ENCODE data around the gene KCNK3. TPM values are rescaled to one million over a fixed set of nuclear protein-coding genes. Genes with fewer than 3 reads are reported as not detected.

Gene KCNK3
- polyA plus RNA-seq, 1 of the 3 experiments (the other 2 are of a cell fraction) = 0.16 TPM

GRCh38 chr2:26718949-26719686 is 26.6 kb downstream of the KCNK3 start:
- H4K20me1 ChIP-seq (ENCODE audit: insufficient read depth) = no peaks in the 10 kb centered on the region
- ChIA-PET POLR2A (no interaction called here), CTCF (interaction anchor here (0.8 to 5.4 kb wide), 7 partner anchors 18 to 141 kb away, joined by 3 to 46 read pairs (median 7); no protein-coding TSS in a partner anchor)
- 88% methylated on average over 6 of the region's 6 CpGs for WGBS (ENCODE audit: low lambda C conversion rate)
- H3K79me2 ChIP-seq (ENCODE audit: insufficient read depth) = no peaks in the 10 kb centered on the region
- no peaks in the 10 kb centered on the region for H3K9me3 ChIP-seq
- no peaks in the 10 kb centered on the region for H3K9me2 ChIP-seq
- peaks cover 3% of the 10 kb centered on the region for H3F3A ChIP-seq (replicated peaks; ENCODE audit: insufficient read depth)
- no peak overlapping the region for H2AFZ ChIP-seq (ENCODE audit: low read depth)
- H3K9ac ChIP-seq = no peak overlapping the region
- DNase-seq = no peak
- no peak overlapping the region for H3K4me3 ChIP-seq (ENCODE audit: low read depth in 2 of 2, low read length in 1 of 2)
- no peak overlapping the region for H3K27ac ChIP-seq (ENCODE audit: low read depth in 2 of 2, low read length in 1 of 2)
- no peak overlapping the region for H3K4me2 ChIP-seq
- H3K36me3 ChIP-seq (replicated peaks in 1 of 2; ENCODE audit: control insufficient read depth in 1 of 2, insufficient read depth in 2 of 2, low read length in 1 of 2) = no peaks in the 10 kb centered on the region
- no peaks in the 10 kb centered on the region for H3K27me3 ChIP-seq (ENCODE audit: insufficient read depth)
- TF ChIP-seq RAD21 (IDR thresholded peaks at IDR 0.05; ENCODE audit: low read length) (no peak), FOXJ3 (CRISPR knock-in tag; IDR thresholded peaks at IDR 0.05) (no peak), TCF12 (IDR thresholded peaks at IDR 0.05) (no peak), USF1 (IDR thresholded peaks at IDR 0.05; ENCODE audit: borderline replicate concordance, low read depth) (no peak), GABPA (IDR thresholded peaks at IDR 0.05; ENCODE audit: low read depth) (no peak)
- H3K4me1 ChIP-seq (ENCODE audit: control insufficient read depth in 1 of 2, insufficient read depth in 2 of 2, low read depth in 1 of 2, low read length in 1 of 2) = peaks cover 17 to 59% of the 10 kb centered on the region in 2 experiments; a peak in 3 of 4 replicates

- no peaks in the 10 kb centered on the region for H3K36me3 ChIP-seq (replicated peaks in 1 of 2; ENCODE audit: control insufficient read depth in 1 of 2, insufficient read depth in 2 of 2, low read length in 1 of 2)
- peak; percentile 92 for DNase-seq
- peak overlapping the region; percentile 32 for H3K4me2 ChIP-seq
- ChIA-PET POLR2A (interaction anchor here (0.7 to 2.3 kb wide), 5 partner anchors 8 to 28 kb away, joined by 3 to 20 read pairs (median 3); partner anchors contain the start of gene KCNK3), CTCF (interaction anchor here (0.8 to 5.4 kb wide), 9 partner anchors 16 to 222 kb away, joined by 3 to 46 read pairs (median 3); no protein-coding TSS in a partner anchor)
- H3K27me3 ChIP-seq (ENCODE audit: insufficient read depth) = no peaks in the 10 kb centered on the region
- WGBS (ENCODE audit: low lambda C conversion rate) = 28% methylated on average over 7 of the region's 7 CpGs
- H3K4me3 ChIP-seq (ENCODE audit: low read depth in 2 of 2, low read length in 1 of 2) = no peak overlapping the region
- peak overlapping the region; percentile 8 to 30; a peak in 1 of 4 replicates for H3K27ac ChIP-seq (ENCODE audit: low read depth in 2 of 2, low read length in 1 of 2)
- no peaks in the 10 kb centered on the region for H3K79me2 ChIP-seq (ENCODE audit: insufficient read depth)
- no peaks in the 10 kb centered on the region for H3K9me2 ChIP-seq
- H4K20me1 ChIP-seq (ENCODE audit: insufficient read depth) = no peaks in the 10 kb centered on the region
- peak overlapping the region; percentile 12; the same call in 1 of the 2 replicates for H2AFZ ChIP-seq (ENCODE audit: low read depth)
- H3K9ac ChIP-seq = no peak overlapping the region; the same call in 1 of the 2 replicates
- H3F3A ChIP-seq (replicated peaks; ENCODE audit: insufficient read depth) = peaks cover 3% of the 10 kb centered on the region
- peaks cover 25 to 62% of the 10 kb centered on the region in 2 experiments; a peak in 3 of 4 replicates for H3K4me1 ChIP-seq (ENCODE audit: control insufficient read depth in 1 of 2, insufficient read depth in 2 of 2, low read depth in 1 of 2, low read length in 1 of 2)
- H3K9me3 ChIP-seq = no peaks in the 10 kb centered on the region
- TF ChIP-seq MXI1 (IDR thresholded peaks at IDR 0.05; ENCODE audit: low read depth, low read length) (no peak), GATA2 (CRISPR knock-in tag; IDR thresholded peaks at IDR 0.05) (peak; percentile 13; the same call in 1 of the 2 replicates), FOSL2 (IDR thresholded peaks at IDR 0.05; ENCODE audit: borderline replicate concordance, low read depth) (0 out of 2 replicates have a peak, but pooled peaks have one; percentile 4), POLR2AphosphoS5 (IDR thresholded peaks at IDR 0.05; ENCODE audit: low read depth, low read length) (no peak), EP300 (IDR thresholded peaks at IDR 0.05; ENCODE audit: borderline replicate concordance in 1 of 2, low read depth in 1 of 2, low read length in 1 of 2) (peak in 1 of 2 experiments; percentile 76; a peak in 2 of 4 replicates), RCOR1 (IDR thresholded peaks at IDR 0.05; ENCODE audit: low read length) (peak; percentile 69; the same call in 1 of the 2 replicates), RFX5 (IDR thresholded peaks at IDR 0.05; ENCODE audit: low read length) (no peak), RXRA (IDR thresholded peaks at IDR 0.05; ENCODE audit: borderline replicate concordance, low read depth) (peak; percentile 46; the same call in 1 of the 2 replicates), JUND (IDR thresholded peaks at IDR 0.05) (no peak), TCF12 (IDR thresholded peaks at IDR 0.05) (peak; percentile 48; the same call in 1 of the 2 replicates), CTCF (IDR thresholded peaks at IDR 0.05) (no peak), ZBTB33 (IDR thresholded peaks at IDR 0.05; ENCODE audit: borderline replicate concordance, low read depth) (no peak)
Observed at GRCh38 chr2:26720322-26721114, 28.0 kb downstream of the KCNK3 start.

All from SK-N-SH (cell line).